ENCODE measurements around the gene CATSPERD.

Gene CATSPERD

GRCh38 chr19:5808120-5808816 is 87.8 kb downstream of the CATSPERD start:
- DNase-seq, result no peak

GRCh38 chr19:5809053-5809452 is 88.6 kb downstream of the CATSPERD start:
- DNase-seq, result no peak

GRCh38 chr19:5809469-5809868 is 89.0 kb downstream of the CATSPERD start:
- no peak for DNase-seq

GRCh38 chr19:5811117-5811516 is 90.7 kb downstream of the CATSPERD start:
- no peak for DNase-seq

- no peak for DNase-seq
These were observed 93.8 kb downstream of the CATSPERD start for GRCh38 chr19:5814123-5814851.

GRCh38 chr19:5814852-5815246 is 94.4 kb downstream of the CATSPERD start:
- no peak for DNase-seq

- no peak for DNase-seq
These were observed 96.8 kb downstream of the CATSPERD start for GRCh38 chr19:5817218-5817617.

GRCh38 chr19:5818594-5818993 is 98.2 kb downstream of the CATSPERD start:
- DNase-seq, result no peak

GRCh38 chr19:5820785-5821184 is 100.3 kb downstream of the CATSPERD start:
- no peak for DNase-seq

GRCh38 chr19:5821521-5822180 is 101.2 kb downstream of the CATSPERD start:
- DNase-seq, result no peak

GRCh38 chr19:5822181-5822844 is 101.9 kb downstream of the CATSPERD start:
- DNase-seq, result no peak

GRCh38 chr19:5823579-5824281 is 103.3 kb downstream of the CATSPERD start:
- DNase-seq, result no peak

- DNase-seq, result no peak
These were observed 104.3 kb downstream of the CATSPERD start for GRCh38 chr19:5824751-5825150.

- DNase-seq, result no peak
These were observed 104.7 kb downstream of the CATSPERD start for GRCh38 chr19:5825178-5825577.

GRCh38 chr19:5826531-5827341 is 106.3 kb downstream of the CATSPERD start:
- DNase-seq, result peak; percentile 96

GRCh38 chr19:5827342-5827890 is 107.0 kb downstream of the CATSPERD start:
- no peak for DNase-seq

- DNase-seq, result peak; percentile 92
These were observed 107.6 kb downstream of the CATSPERD start for GRCh38 chr19:5827891-5828660.
